OCI-LY1 (cell line): ENCODE measurements around the gene MTSS2.

ENCODE experiments used
- H2AFZ ChIP-seq: fragments of 200-600 bp; sonication (generic), shearing (Covaris generic); 2 replicates; pipeline ENCODE4 v1.6.0; 2014; ENCODE audit warnings: antibody characterized with exemption, mild to moderate bottlenecking, low read length
- H3F3A ChIP-seq: fragments of 200-600 bp; sonication (generic), shearing (Covaris generic); 2 replicates; pipeline ENCODE4 v1.6.0; 2014; ENCODE audit warnings: mild to moderate bottlenecking, antibody characterized with exemption, low read length, moderate library complexity; ENCODE audit not compliant: insufficient read depth
- H3K27ac ChIP-seq: fragments of 200-600 bp; sonication (generic); 2 replicates; pipeline ENCODE4 v1.5.1; 2014; ENCODE audit warnings: low read length, mixed run types, mild to moderate bottlenecking, low read depth; ENCODE audit not compliant: poor library complexity, severe bottlenecking
- H3K27me3 ChIP-seq: fragments of 200-600 bp; sonication (generic); 2 replicates; pipeline ENCODE4 v1.6.0; 2014; ENCODE audit warnings: antibody characterized with exemption, mild to moderate bottlenecking, low read length, moderate library complexity; ENCODE audit not compliant: insufficient read depth
- H3K36me3 ChIP-seq: fragments of 200-600 bp; sonication (generic); 2 replicates; pipeline ENCODE4 v1.6.1; 2014; ENCODE audit warnings: mild to moderate bottlenecking, antibody characterized with exemption, low read length, moderate library complexity, mixed read lengths; ENCODE audit not compliant: insufficient read depth
- H3K4me1 ChIP-seq: fragments of 200-600 bp; sonication (generic); 2 replicates; pipeline ENCODE4 v1.5.1; 2014; ENCODE audit warnings: mild to moderate bottlenecking, low read length, moderate library complexity; ENCODE audit not compliant: insufficient read depth, severe bottlenecking
- H3K4me2 ChIP-seq: fragments of 200-600 bp; sonication (generic), shearing (Covaris generic); 2 replicates; pipeline ENCODE4 v1.6.1; 2014; ENCODE audit warnings: low read length
- H3K4me3 ChIP-seq: fragments of 200-600 bp; sonication (generic); 2 replicates; pipeline ENCODE4 v1.5.1; 2014; ENCODE audit warnings: low read length, low read depth, mild to moderate bottlenecking, mixed read lengths; ENCODE audit not compliant: poor library complexity, severe bottlenecking
- H3K79me2 ChIP-seq: fragments of 200-600 bp; shearing (Covaris generic); 2 replicates; pipeline ENCODE4 v1.6.1; 2016; ENCODE audit warnings: mixed run types, low read length, mixed read lengths; ENCODE audit not compliant: insufficient read depth
- H3K9ac ChIP-seq: fragments of 200-600 bp; sonication (generic), shearing (Covaris generic); 2 replicates; pipeline ENCODE4 v1.6.1; 2014; ENCODE audit warnings: mild to moderate bottlenecking, low read length, mixed read lengths
- H3K9me2 ChIP-seq: fragments of 200-600 bp; sonication (generic), shearing (Covaris generic); 2 replicates; pipeline ENCODE4 v1.6.1; 2014; ENCODE audit warnings: low read depth, mild to moderate bottlenecking, low read length, mixed read lengths
- H3K9me3 ChIP-seq: fragments of 200-600 bp; shearing (Covaris generic); 2 replicates; pipeline ENCODE4 v1.6.1; 2014; ENCODE audit warnings: low read length, mixed read lengths
- H4K20me1 ChIP-seq: fragments of 200-600 bp; sonication (generic), shearing (Covaris generic); 2 replicates; pipeline ENCODE4 v1.6.0; 2016; ENCODE audit warnings: mild to moderate bottlenecking, low read length; ENCODE audit not compliant: insufficient read depth
- EZH2 ChIP-seq: fragments of 200-600 bp; sonication (generic), shearing (Covaris generic); IDR thresholded peaks from 2 replicates; pipeline ENCODE4 v1.8.0; 2017; ENCODE audit warnings: borderline replicate concordance, mixed run types, mild to moderate bottlenecking, antibody characterized with exemption, low read length, moderate library complexity, mixed read lengths
- TF ChIP-seq, protein P1 (sequence below): fragments of 200-600 bp; sonication (generic), shearing (Covaris generic); IDR thresholded peaks from 2 replicates; pipeline ENCODE4 v1.5.1; 2017; ENCODE audit warnings: mild to moderate bottlenecking, antibody characterized with exemption, low read length, moderate library complexity, mixed read lengths

Gene MTSS2

DNA sequence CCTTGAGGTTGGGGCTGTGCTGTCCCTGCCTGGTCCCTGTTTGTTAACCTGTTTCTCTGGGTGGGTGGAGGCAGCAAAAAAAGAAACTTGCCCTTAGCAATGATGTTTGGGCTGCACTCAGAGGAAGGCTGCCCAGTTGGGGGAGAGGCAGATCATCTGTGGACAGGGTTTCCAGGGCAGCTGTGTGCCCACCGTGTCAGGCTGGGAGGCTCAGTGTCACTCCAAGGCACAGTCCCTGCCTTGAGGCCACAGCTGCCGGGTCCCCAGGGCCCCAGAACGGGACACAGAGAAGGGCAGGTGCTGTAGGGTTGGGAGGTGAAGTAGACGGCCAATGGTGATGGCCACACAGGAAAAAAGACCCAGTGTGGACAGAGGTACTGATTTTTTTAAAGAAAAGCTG, 35.6 kb downstream of the MTSS2 start:
- Histone ChIP-seq H3K4me2 (no peak overlapping the region), H3K4me3 (no peak overlapping the region), H3K27ac (no peak overlapping the region), H2AFZ (no peak overlapping the region), H4K20me1 (no peaks in the 10 kb centered on the region), H3K36me3 (no peaks in the 10 kb centered on the region), H3K9ac (no peak overlapping the region), H3K9me3 (no peaks in the 10 kb centered on the region), H3K27me3 (peaks cover 7% of the 10 kb centered on the region; the same call in 1 of the 2 replicates), H3K9me2 (no peaks in the 10 kb centered on the region), H3F3A (no peaks in the 10 kb centered on the region), H3K79me2 (no peaks in the 10 kb centered on the region), H3K4me1 (peaks cover 6% of the 10 kb centered on the region)
- no peak for TF ChIP-seq EZH2
- TF ChIP-seq, protein P1, sequence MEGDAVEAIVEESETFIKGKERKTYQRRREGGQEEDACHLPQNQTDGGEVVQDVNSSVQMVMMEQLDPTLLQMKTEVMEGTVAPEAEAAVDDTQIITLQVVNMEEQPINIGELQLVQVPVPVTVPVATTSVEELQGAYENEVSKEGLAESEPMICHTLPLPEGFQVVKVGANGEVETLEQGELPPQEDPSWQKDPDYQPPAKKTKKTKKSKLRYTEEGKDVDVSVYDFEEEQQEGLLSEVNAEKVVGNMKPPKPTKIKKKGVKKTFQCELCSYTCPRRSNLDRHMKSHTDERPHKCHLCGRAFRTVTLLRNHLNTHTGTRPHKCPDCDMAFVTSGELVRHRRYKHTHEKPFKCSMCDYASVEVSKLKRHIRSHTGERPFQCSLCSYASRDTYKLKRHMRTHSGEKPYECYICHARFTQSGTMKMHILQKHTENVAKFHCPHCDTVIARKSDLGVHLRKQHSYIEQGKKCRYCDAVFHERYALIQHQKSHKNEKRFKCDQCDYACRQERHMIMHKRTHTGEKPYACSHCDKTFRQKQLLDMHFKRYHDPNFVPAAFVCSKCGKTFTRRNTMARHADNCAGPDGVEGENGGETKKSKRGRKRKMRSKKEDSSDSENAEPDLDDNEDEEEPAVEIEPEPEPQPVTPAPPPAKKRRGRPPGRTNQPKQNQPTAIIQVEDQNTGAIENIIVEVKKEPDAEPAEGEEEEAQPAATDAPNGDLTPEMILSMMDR, result no peak

DNA sequence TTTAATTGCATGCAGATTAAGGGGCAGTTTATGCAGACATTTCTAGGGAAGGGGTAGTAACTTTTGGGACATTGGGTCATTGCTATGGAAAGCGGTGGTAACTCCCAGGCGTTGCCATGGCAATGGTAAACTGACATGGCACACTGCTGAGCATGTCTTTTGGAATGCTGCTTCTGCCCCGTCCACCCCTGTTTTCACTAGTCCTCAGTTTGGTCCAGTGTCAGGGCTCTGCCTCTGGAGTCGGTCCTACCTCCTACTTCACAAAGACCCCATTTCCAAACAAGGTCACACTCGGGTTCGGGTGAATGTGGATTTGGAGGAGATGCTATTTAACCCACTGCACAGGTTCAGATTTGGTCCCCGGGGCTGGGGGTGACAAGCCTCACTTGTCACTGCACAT, 36.6 kb downstream of the MTSS2 start:
- H3F3A ChIP-seq, result no peaks in the 10 kb centered on the region
- no peak overlapping the region for H3K4me2 ChIP-seq
- H3K4me3 ChIP-seq, result no peak overlapping the region
- no peak overlapping the region for H3K9ac ChIP-seq
- H3K9me2 ChIP-seq, result no peaks in the 10 kb centered on the region
- TF ChIP-seq EZH2, result no peak
- TF ChIP-seq, protein P1, result no peak
- no peaks in the 10 kb centered on the region for H3K79me2 ChIP-seq
- peaks cover 6% of the 10 kb centered on the region for H3K4me1 ChIP-seq
- H3K36me3 ChIP-seq, result no peaks in the 10 kb centered on the region
- H3K9me3 ChIP-seq, result no peaks in the 10 kb centered on the region
- peaks cover 7% of the 10 kb centered on the region; the same call in 1 of the 2 replicates for H3K27me3 ChIP-seq
- no peaks in the 10 kb centered on the region for H4K20me1 ChIP-seq
- no peak overlapping the region for H3K27ac ChIP-seq
- no peak overlapping the region for H2AFZ ChIP-seq

DNA sequence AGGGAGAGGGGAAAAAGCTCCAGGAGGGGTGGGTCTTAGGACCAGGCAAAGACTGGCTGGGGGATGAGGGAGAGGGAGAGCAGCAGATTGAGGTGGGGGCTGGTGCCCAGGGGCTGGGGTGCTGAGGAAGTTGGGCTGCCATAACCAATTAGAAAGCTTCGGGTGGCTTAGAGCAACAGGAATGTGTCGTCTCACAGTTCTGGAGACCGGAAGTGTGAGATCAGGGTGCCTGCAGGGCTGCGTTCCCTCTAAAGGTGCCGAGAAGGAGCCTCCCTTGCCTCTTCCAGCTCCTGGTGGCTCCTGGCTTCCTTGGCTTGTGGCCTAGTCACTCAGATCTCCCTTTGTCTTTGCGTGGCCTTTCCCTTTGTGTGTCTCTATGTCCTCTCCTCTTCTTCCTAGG, 37.2 kb downstream of the MTSS2 start:
- Histone ChIP-seq H4K20me1 (no peaks in the 10 kb centered on the region), H3K4me2 (no peak overlapping the region), H3K9me3 (no peaks in the 10 kb centered on the region), H3F3A (no peaks in the 10 kb centered on the region), H3K36me3 (no peaks in the 10 kb centered on the region), H3K4me3 (no peak overlapping the region), H3K27ac (no peak overlapping the region), H2AFZ (no peak overlapping the region), H3K79me2 (no peaks in the 10 kb centered on the region), H3K9me2 (no peaks in the 10 kb centered on the region), H3K9ac (no peak overlapping the region), H3K4me1 (no peaks in the 10 kb centered on the region), H3K27me3 (peaks cover 7% of the 10 kb centered on the region; the same call in 1 of the 2 replicates)
- TF ChIP-seq, protein P1, result no peak
- no peak for TF ChIP-seq EZH2
